Neuronal stem cell (in vitro differentiated cells): Measurements from ENCODE around the gene TMEM165. TPM values are rescaled to one million over a fixed set of nuclear protein-coding genes. Genes with fewer than 3 reads are reported as not detected.

Experiments used
- DNase-seq: peaks from one replicate; pipeline ENCODE4 v3.0.0-alpha.2; 2013; ENCODE audit warnings: low spot score
- H2AFZ ChIP-seq: one replicate; pipeline ENCODE4 v1.6.1; 2013; ENCODE audit warnings: mild to moderate bottlenecking, low read length, inconsistent platforms
- H2AK5ac ChIP-seq: 2 replicates; pipeline ENCODE4 v1.6.1; 2013; ENCODE audit warnings: low read depth, mild to moderate bottlenecking, inconsistent platforms, low read length, moderate library complexity, mixed read lengths
- H2BK120ac ChIP-seq: 2 replicates; pipeline ENCODE4 v1.6.1; 2013; ENCODE audit warnings: low read depth, mild to moderate bottlenecking, inconsistent platforms, low read length, moderate library complexity, mixed read lengths
- H2BK12ac ChIP-seq: one replicate; pipeline ENCODE4 v1.6.1; 2013; ENCODE audit warnings: low read length, inconsistent platforms
- H2BK15ac ChIP-seq: 2 replicates; pipeline ENCODE4 v1.6.1; 2013; ENCODE audit warnings: mild to moderate bottlenecking, low read length, inconsistent platforms, mixed read lengths
- H2BK5ac ChIP-seq: one replicate; pipeline ENCODE4 v1.6.1; 2013; ENCODE audit warnings: inconsistent platforms, mild to moderate bottlenecking, low read length, moderate library complexity
- H3K14ac ChIP-seq: one replicate; pipeline ENCODE4 v1.6.1; 2013; ENCODE audit warnings: low read length, inconsistent platforms
- H3K18ac ChIP-seq: 2 replicates; pipeline ENCODE4 v1.6.1; 2013; ENCODE audit warnings: low read length, inconsistent platforms
- H3K23ac ChIP-seq: 2 replicates; pipeline ENCODE4 v1.6.1; 2013; ENCODE audit warnings: low read depth, mild to moderate bottlenecking, mixed read lengths, low read length, inconsistent platforms; ENCODE audit not compliant: poor library complexity
- H3K27ac ChIP-seq: replicated peaks from 3 replicates; pipeline ENCODE4 v1.5.1; 2013; ENCODE audit warnings: low read length, inconsistent platforms
- H3K27me3 ChIP-seq, 3 experiments: 2 replicates each; pipeline ENCODE4 v1.6.1; 2013; ENCODE audit warnings: low read length in 3 of 3, mild to moderate bottlenecking in 2 of 3, inconsistent platforms in 1 of 3, low read depth in 1 of 3, mixed read lengths in 1 of 3, moderate library complexity in 1 of 3; ENCODE audit not compliant: control insufficient read depth in 3 of 3, insufficient read depth in 3 of 3
- H3K36me3 ChIP-seq, 2 donors: replicated peaks in 1 of 2; 2 replicates each; pipeline ENCODE4 v1.6.1; 2013; ENCODE audit warnings: low read length in 2 of 2; ENCODE audit not compliant: control insufficient read depth in 2 of 2, insufficient read depth in 2 of 2
- H3K4ac ChIP-seq: 2 replicates; pipeline ENCODE4 v1.6.1; 2013; ENCODE audit warnings: inconsistent platforms, mild to moderate bottlenecking, low read length, moderate library complexity
- H3K4me1 ChIP-seq, 2 donors: 1 replicate in 1 of 2; 2 replicates in 1 of 2; pipeline ENCODE4 v1.6.1; 2013; ENCODE audit warnings: low read length in 2 of 2, low read depth in 1 of 2; ENCODE audit not compliant: control insufficient read depth in 2 of 2, insufficient read depth in 1 of 2
- H3K4me2 ChIP-seq: one replicate; pipeline ENCODE4 v1.6.1; 2013; ENCODE audit warnings: mild to moderate bottlenecking, low read length, inconsistent platforms; ENCODE audit not compliant: insufficient read depth, poor library complexity, severe bottlenecking
- H3K4me3 ChIP-seq, 2 donors: 2 replicates each; pipeline ENCODE4 v1.5.1; 2013; ENCODE audit warnings: low read length in 2 of 2, mild to moderate bottlenecking in 2 of 2, inconsistent platforms in 1 of 2, moderate library complexity in 1 of 2
- H3K79me1 ChIP-seq: one replicate; pipeline ENCODE4 v1.6.1; 2013; ENCODE audit warnings: low read depth, mild to moderate bottlenecking, inconsistent platforms, low read length, moderate library complexity
- H3K9ac ChIP-seq: one replicate; pipeline ENCODE4 v1.6.1; 2013; ENCODE audit warnings: mild to moderate bottlenecking, low read depth, low read length, inconsistent platforms; ENCODE audit not compliant: poor library complexity
- H3K9me3 ChIP-seq, 2 donors: replicated peaks in 1 of 2; 2 replicates each; pipeline versions ENCODE3 to v1.6.1; 2013; ENCODE audit warnings: low read length in 2 of 2, mild to moderate bottlenecking in 2 of 2, inconsistent platforms in 1 of 2, low read depth in 1 of 2, mixed read lengths in 1 of 2, moderate library complexity in 1 of 2; ENCODE audit not compliant: control insufficient read depth in 2 of 2, insufficient read depth in 1 of 2
- H4K8ac ChIP-seq: one replicate; pipeline ENCODE4 v1.6.1; 2013; ENCODE audit warnings: low read depth, mild to moderate bottlenecking, inconsistent platforms, low read length, moderate library complexity
- H4K91ac ChIP-seq: one replicate; pipeline ENCODE4 v1.6.1; 2013; ENCODE audit warnings: low read length, low read depth, mild to moderate bottlenecking, inconsistent platforms; ENCODE audit not compliant: poor library complexity
- WGBS, 2 donors: extraction: QIAGEN DNeasy Blood & Tissue Kit; methylation state at CpG; one replicate each; pipeline ENCODE4 v1.1.7; 2013; ENCODE audit warnings: missing lambda C conversion rate in 2 of 2, mixed read lengths in 1 of 2; ENCODE audit not compliant: insufficient read length in 2 of 2, insufficient replicate concordance in 1 of 2; ENCODE audit errors: extremely low coverage in 2 of 2; 5-methylcytosine and 5-hydroxymethylcytosine counted together
- small RNA-seq: library from polyadenylated mRNA; stranded (forward); fragments of <200 nt; extraction: miRNeasy Mini kit (QIAGEN cat#:217004); gene quantifications from one replicate; pipeline ENCODE3, GENCODE V24; 2013; ENCODE audit not compliant: insufficient read depth

TMEM165 gene

GRCh38 chr4:55469979-55470378, 74.2 kb downstream of the TMEM165 start:
- no peak overlapping the region for H3K4ac ChIP-seq
- no peak overlapping the region for H2BK12ac ChIP-seq
- H3K18ac ChIP-seq = no peak overlapping the region
- H3K9ac ChIP-seq = no peak overlapping the region
- H2AFZ ChIP-seq = no peak overlapping the region
- H3K36me3 ChIP-seq = peaks cover 5 to 92% of the 10 kb centered on the region in 2 donors
- H3K79me1 ChIP-seq = no peaks in the 10 kb centered on the region
- no peak overlapping the region for H3K4me2 ChIP-seq
- H4K8ac ChIP-seq = no peak overlapping the region
- no peak overlapping the region for H2BK15ac ChIP-seq
- H2AK5ac ChIP-seq = no peak overlapping the region
- WGBS, 2 donors = no CpG with 5 or more reads among the region's 1 CpG
- peaks cover 0 to 11% of the 10 kb centered on the region in 2 donors for H3K9me3 ChIP-seq
- H2BK5ac ChIP-seq = no peak overlapping the region
- H3K4me3 ChIP-seq = no peak overlapping the region
- DNase-seq = no peak
- no peak overlapping the region for H3K14ac ChIP-seq
- no peak overlapping the region for H3K27ac ChIP-seq
- no peak overlapping the region for H4K91ac ChIP-seq
- H3K27me3 ChIP-seq = no peaks in the 10 kb centered on the region
- H2BK120ac ChIP-seq = no peak overlapping the region
- H3K23ac ChIP-seq = no peak overlapping the region
- no peaks in the 10 kb centered on the region for H3K4me1 ChIP-seq

Small RNA genes lying within 50 kb of the gene (small RNA-seq; reads per million reads assigned to genes)
- not detected for gene RF00019
